Endothelial cell (in vitro differentiated cells): ENCODE measurements around the gene GSK3B. TPM values are rescaled to one million over a fixed set of nuclear protein-coding genes. Genes with fewer than 3 reads are reported as not detected.

ENCODE experiments used
- DNase-seq: peaks from one replicate; pipeline ENCODE4 v3.0.0; 2021; ENCODE audit warnings: low spot score
- H3K27ac Mint-ChIP-seq: one replicate; pipeline ENCODE4 v1.8.0; 2021; ENCODE audit warnings: mixed read lengths, inconsistent platforms; ENCODE audit not compliant: unreplicated experiment
- H3K27me3 Mint-ChIP-seq: one replicate; pipeline ENCODE4 v1.8.0; 2021; ENCODE audit warnings: mild to moderate bottlenecking, moderate library complexity, mixed read lengths, inconsistent platforms; ENCODE audit not compliant: unreplicated experiment
- H3K36me3 Mint-ChIP-seq: one replicate; pipeline ENCODE4 v1.8.0; 2021; ENCODE audit warnings: mild to moderate bottlenecking, low read depth, mixed read lengths, inconsistent platforms; ENCODE audit not compliant: unreplicated experiment
- H3K4me1 Mint-ChIP-seq: one replicate; pipeline ENCODE4 v1.8.0; 2021; ENCODE audit warnings: mild to moderate bottlenecking, mixed read lengths, inconsistent platforms; ENCODE audit not compliant: unreplicated experiment
- H3K4me3 Mint-ChIP-seq: one replicate; pipeline ENCODE4 v1.8.0; 2021; ENCODE audit warnings: mild to moderate bottlenecking, mixed read lengths, inconsistent platforms; ENCODE audit not compliant: unreplicated experiment
- H3K9me3 Mint-ChIP-seq: one replicate; pipeline ENCODE4 v1.8.0; 2021; ENCODE audit warnings: mixed read lengths, inconsistent platforms; ENCODE audit not compliant: unreplicated experiment
- total RNA-seq: library from RNA; stranded (reverse); fragmentation: NEBNext Ultra II Directional; extraction: Animal tissue kit (Norgen Biotek cat#: 25700); gene quantifications from one replicate; pipeline ENCODE4 v1.2.1, GENCODE V29; 2021; ENCODE audit not compliant: unreplicated experiment
- TF ChIP-seq, protein P1 (sequence below): fragments of 200-600 bp; sonication (generic); IDR thresholded peaks from one replicate; pipeline ENCODE4 v1.5.0; 2021; ENCODE audit warnings: antibody characterized with exemption; ENCODE audit not compliant: unreplicated experiment

The GSK3B gene
- total RNA-seq, 1 donor from 2014 or later: 78.6 TPM

DNA sequence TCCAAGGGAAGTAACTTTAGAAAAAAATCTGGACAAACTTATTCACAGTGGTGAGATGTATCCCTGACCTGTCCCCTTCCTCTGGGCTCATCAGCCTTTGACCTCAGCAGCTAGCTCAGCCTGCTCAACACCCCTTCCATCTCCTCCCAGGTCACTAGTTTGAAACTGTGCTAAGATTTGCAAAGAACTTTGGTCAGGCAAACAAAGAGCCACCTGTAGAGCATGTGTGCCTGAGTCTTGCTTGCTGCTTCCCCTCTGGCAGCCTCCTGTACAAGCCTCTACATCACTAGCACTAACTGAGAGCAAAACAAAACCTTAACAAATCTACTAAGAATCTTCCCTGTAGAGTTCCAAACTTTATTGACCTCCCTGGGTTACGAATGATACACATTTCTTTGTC, 268.4 kb downstream of the GSK3B start:
- H3K27me3 Mint-ChIP-seq: no peaks in the 10 kb centered on the region
- no peak overlapping the region for H3K4me3 Mint-ChIP-seq
- H3K27ac Mint-ChIP-seq: peak overlapping the region; percentile 3
- TF ChIP-seq, protein P1, sequence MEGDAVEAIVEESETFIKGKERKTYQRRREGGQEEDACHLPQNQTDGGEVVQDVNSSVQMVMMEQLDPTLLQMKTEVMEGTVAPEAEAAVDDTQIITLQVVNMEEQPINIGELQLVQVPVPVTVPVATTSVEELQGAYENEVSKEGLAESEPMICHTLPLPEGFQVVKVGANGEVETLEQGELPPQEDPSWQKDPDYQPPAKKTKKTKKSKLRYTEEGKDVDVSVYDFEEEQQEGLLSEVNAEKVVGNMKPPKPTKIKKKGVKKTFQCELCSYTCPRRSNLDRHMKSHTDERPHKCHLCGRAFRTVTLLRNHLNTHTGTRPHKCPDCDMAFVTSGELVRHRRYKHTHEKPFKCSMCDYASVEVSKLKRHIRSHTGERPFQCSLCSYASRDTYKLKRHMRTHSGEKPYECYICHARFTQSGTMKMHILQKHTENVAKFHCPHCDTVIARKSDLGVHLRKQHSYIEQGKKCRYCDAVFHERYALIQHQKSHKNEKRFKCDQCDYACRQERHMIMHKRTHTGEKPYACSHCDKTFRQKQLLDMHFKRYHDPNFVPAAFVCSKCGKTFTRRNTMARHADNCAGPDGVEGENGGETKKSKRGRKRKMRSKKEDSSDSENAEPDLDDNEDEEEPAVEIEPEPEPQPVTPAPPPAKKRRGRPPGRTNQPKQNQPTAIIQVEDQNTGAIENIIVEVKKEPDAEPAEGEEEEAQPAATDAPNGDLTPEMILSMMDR: no peak
- H3K4me1 Mint-ChIP-seq: peaks cover 22% of the 10 kb centered on the region
- H3K36me3 Mint-ChIP-seq: peaks cover 10% of the 10 kb centered on the region
- DNase-seq: no peak
- no peaks in the 10 kb centered on the region for H3K9me3 Mint-ChIP-seq

DNA sequence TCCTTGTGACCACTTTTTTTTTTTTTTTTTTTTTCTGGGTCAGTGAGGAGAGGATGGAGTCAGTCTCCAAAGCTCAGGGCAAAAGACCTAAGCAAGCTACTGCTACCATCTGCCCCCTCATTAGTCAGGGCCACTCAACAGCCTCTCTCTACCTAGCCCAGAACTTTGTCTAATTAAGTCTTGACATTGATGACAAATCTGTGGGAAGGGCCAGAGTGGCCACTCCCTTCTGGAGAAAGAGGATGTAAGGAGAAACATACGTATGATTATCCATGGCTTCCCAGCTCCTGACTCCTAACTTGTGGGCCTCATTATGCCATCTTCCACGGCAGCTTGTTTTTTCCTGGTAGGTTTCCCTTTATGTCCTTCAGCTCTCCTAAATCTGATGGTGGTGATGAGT, 274.4 kb downstream of the GSK3B start:
- no peak for DNase-seq
- Mint-ChIP-seq H3K9me3 (no peaks in the 10 kb centered on the region), H3K27ac (no peak overlapping the region), H3K27me3 (peaks cover 5% of the 10 kb centered on the region), H3K4me1 (peaks cover 21% of the 10 kb centered on the region), H3K4me3 (no peak overlapping the region), H3K36me3 (peaks cover 3% of the 10 kb centered on the region)
- TF ChIP-seq, protein P1: no peak

DNA sequence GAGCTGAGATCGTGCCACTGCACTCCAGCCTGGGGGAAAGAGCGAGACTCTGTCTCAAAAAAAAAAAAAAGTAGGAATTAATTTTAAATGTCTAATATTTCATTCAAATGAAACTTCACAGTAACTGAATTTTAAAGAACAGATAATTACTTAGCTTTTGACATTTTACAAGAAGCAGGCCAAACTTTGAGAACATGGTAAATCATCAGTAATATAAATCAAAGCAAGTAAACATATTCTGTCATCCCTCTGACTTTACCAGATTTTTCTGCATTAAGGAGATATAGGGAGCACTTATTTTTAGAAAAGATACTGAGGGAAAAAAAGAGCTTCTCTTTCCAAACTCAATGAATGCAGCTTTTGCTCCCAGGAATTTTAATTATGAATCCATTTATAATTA, 275.3 kb downstream of the GSK3B start:
- peaks cover 13% of the 10 kb centered on the region for H3K4me1 Mint-ChIP-seq
- no peaks in the 10 kb centered on the region for H3K36me3 Mint-ChIP-seq
- no peak for DNase-seq
- H3K27ac Mint-ChIP-seq: no peak overlapping the region
- H3K4me3 Mint-ChIP-seq: no peak overlapping the region
- no peaks in the 10 kb centered on the region for H3K9me3 Mint-ChIP-seq
- TF ChIP-seq, protein P1: no peak
- H3K27me3 Mint-ChIP-seq: peaks cover 5% of the 10 kb centered on the region

DNA sequence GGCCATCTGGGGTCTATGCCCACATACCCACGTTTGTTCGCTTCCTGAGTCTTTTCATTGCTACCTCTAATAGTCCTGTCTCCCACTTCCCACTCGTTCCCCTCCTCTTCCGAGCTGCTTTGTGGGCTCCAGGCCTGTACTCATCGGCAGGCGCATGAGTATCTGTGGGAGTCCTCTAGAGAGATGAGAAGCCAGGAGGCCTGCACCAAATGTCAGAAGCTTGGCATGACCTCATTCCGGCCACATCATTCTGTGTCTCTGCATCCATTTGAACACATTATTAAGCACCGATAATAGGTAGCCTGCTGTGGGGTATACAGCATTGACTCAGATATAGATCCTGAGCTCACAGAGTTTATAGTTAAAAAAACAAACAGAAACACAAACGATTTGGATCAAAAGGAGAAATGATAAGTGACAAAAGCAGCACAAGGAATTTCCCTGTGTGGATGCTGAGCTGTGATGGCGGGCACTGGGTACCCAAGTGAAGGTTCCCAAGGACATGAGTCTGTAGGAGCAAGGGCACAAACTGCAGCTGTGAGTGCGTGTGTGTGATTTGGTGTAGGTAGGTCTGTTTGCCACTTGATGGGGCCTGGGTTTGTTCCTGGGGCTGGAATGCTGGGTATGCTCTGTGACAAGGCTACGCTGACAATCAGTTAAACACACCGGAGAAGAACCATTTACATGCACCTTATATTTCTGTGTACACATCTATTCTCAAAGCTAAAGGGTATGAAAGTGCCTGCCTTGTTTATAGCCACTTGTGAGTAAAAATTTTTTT, 276.5 kb downstream of the GSK3B start:
- Mint-ChIP-seq H3K4me1 (peaks cover 4% of the 10 kb centered on the region), H3K36me3 (no peaks in the 10 kb centered on the region), H3K27me3 (peaks cover 8% of the 10 kb centered on the region), H3K27ac (no peak overlapping the region), H3K4me3 (no peak overlapping the region), H3K9me3 (no peaks in the 10 kb centered on the region)
- TF ChIP-seq, protein P1: no peak
- DNase-seq: no peak

DNA sequence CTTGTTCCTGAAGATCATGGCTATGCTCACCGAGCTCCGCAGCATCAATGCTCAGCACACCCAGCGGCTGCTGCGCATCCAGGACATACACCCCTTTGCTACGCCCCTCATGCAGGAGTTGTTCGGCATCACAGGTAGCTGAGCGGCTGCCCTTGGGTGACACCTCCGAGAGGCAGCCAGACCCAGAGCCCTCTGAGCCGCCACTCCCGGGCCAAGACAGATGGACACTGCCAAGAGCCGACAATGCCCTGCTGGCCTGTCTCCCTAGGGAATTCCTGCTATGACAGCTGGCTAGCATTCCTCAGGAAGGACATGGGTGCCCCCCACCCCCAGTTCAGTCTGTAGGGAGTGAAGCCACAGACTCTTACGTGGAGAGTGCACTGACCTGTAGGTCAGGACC, 277.2 kb downstream of the GSK3B start:
- no peaks in the 10 kb centered on the region for H3K4me1 Mint-ChIP-seq
- no peak for DNase-seq
- TF ChIP-seq, protein P1: no peak
- no peaks in the 10 kb centered on the region for H3K9me3 Mint-ChIP-seq
- peaks cover 11% of the 10 kb centered on the region for H3K27me3 Mint-ChIP-seq
- H3K4me3 Mint-ChIP-seq: no peak overlapping the region
- no peak overlapping the region for H3K27ac Mint-ChIP-seq
- H3K36me3 Mint-ChIP-seq: no peaks in the 10 kb centered on the region
